Measurements from ENCODE around the gene DOK5.

- TF ChIP-seq CTCF (IDR thresholded peaks at IDR 0.05; ENCODE audit: borderline replicate concordance, extremely low read depth, low read length, poor library complexity, severe bottlenecking) (no peak), EZH2 (IDR thresholded peaks at IDR 0.05; ENCODE audit: borderline replicate concordance, low read depth, low read length, severe bottlenecking) (no peak)
Measured at GRCh38 chr20:54618412-54618811, 143.0 kb downstream of the DOK5 start.
